GM19455 (cell line): ENCODE measurements around the gene UBIAD1.

ENCODE experiments used
- ATAC-seq: cut with Tn5 transposase; IDR thresholded peaks from one replicate; pipeline ENCODE4 v1.9.1; 2021; ENCODE audit not compliant: unreplicated experiment

The UBIAD1 gene

GRCh38 chr1:11309385-11309784 is 36.4 kb downstream of the UBIAD1 start:
- no peak for ATAC-seq

- ATAC-seq, result no peak
These were observed 39.1 kb downstream of the UBIAD1 start for GRCh38 chr1:11311816-11312755.

GRCh38 chr1:11314959-11315358 is 42.0 kb downstream of the UBIAD1 start:
- ATAC-seq, result no peak

- ATAC-seq, result no peak
These were observed 43.7 kb downstream of the UBIAD1 start for GRCh38 chr1:11316701-11317100.

- no peak for ATAC-seq
These were observed 46.0 kb downstream of the UBIAD1 start for GRCh38 chr1:11318982-11319381.

GRCh38 chr1:11320153-11320936 is 47.3 kb downstream of the UBIAD1 start:
- ATAC-seq, result no peak

- no peak for ATAC-seq
These were observed 48.9 kb downstream of the UBIAD1 start for GRCh38 chr1:11321656-11322491.

- no peak for ATAC-seq
These were observed 51.7 kb downstream of the UBIAD1 start for GRCh38 chr1:11324567-11325165.

GRCh38 chr1:11326070-11326469 is 53.1 kb downstream of the UBIAD1 start:
- no peak for ATAC-seq

GRCh38 chr1:11328444-11328843 is 55.4 kb downstream of the UBIAD1 start:
- no peak for ATAC-seq

GRCh38 chr1:11330411-11330810 is 57.4 kb downstream of the UBIAD1 start:
- ATAC-seq, result no peak

- ATAC-seq, result no peak
These were observed 58.3 kb downstream of the UBIAD1 start for GRCh38 chr1:11331036-11331944.

GRCh38 chr1:11331945-11332546 is 59.0 kb downstream of the UBIAD1 start:
- ATAC-seq, result no peak

- no peak for ATAC-seq
These were observed 60.6 kb downstream of the UBIAD1 start for GRCh38 chr1:11333631-11334030.

- ATAC-seq, result no peak
These were observed 61.3 kb downstream of the UBIAD1 start for GRCh38 chr1:11334261-11334804.

- no peak for ATAC-seq
These were observed 61.8 kb downstream of the UBIAD1 start for GRCh38 chr1:11334821-11335220.

GRCh38 chr1:11335417-11336056 is 62.5 kb downstream of the UBIAD1 start:
- ATAC-seq, result peak; percentile 89

GRCh38 chr1:11337580-11338073 is 64.6 kb downstream of the UBIAD1 start:
- ATAC-seq, result no peak
